Stimulated activated naive CD8-positive, alpha-beta T cell treated with anti-CD3 and anti-CD28 coated beads, Interleukin-15, amount 100 ng/mL, for 72 hours (primary cell): ENCODE data around the gene PCDH10.
"Not testable (repeated sequence)": the region's sequence is repeated elsewhere in the genome, so short reads cannot be mapped to it uniquely, and the experiment has no call there.

Source experiments
- ATAC-seq: fragments of 150-1000 bp; cut with Tn5 transposase; 2 replicates; pipeline ENCODE4 v1.10.0; 2021; ENCODE audit warnings: mild to moderate bottlenecking, moderate library complexity
- DNase-seq, 2 donors: peaks; one replicate each; pipeline ENCODE4 v3.0.0; 2021 to 2022
- H3K27ac Mint-ChIP-seq, 2 donors: one replicate each; pipeline ENCODE4 v1.8.0; 2022; ENCODE audit warnings: mild to moderate bottlenecking in 2 of 2, mixed read lengths in 2 of 2, moderate library complexity in 2 of 2
- H3K27me3 Mint-ChIP-seq: one replicate; pipeline ENCODE4 v1.8.0; 2022; ENCODE audit warnings: mixed read lengths
- H3K4me1 Mint-ChIP-seq: one replicate; pipeline ENCODE4 v1.8.0; 2022; ENCODE audit warnings: mild to moderate bottlenecking, mixed read lengths
- H3K4me3 Mint-ChIP-seq, 2 donors: one replicate each; pipeline ENCODE4 v1.8.0; 2022; ENCODE audit warnings: mild to moderate bottlenecking in 2 of 2, mixed read lengths in 2 of 2, moderate library complexity in 1 of 2
- H3K9me3 Mint-ChIP-seq, 2 donors: one replicate each; pipeline ENCODE4 v1.8.0; 2022; ENCODE audit warnings: mixed read lengths in 2 of 2

Gene PCDH10

DNA sequence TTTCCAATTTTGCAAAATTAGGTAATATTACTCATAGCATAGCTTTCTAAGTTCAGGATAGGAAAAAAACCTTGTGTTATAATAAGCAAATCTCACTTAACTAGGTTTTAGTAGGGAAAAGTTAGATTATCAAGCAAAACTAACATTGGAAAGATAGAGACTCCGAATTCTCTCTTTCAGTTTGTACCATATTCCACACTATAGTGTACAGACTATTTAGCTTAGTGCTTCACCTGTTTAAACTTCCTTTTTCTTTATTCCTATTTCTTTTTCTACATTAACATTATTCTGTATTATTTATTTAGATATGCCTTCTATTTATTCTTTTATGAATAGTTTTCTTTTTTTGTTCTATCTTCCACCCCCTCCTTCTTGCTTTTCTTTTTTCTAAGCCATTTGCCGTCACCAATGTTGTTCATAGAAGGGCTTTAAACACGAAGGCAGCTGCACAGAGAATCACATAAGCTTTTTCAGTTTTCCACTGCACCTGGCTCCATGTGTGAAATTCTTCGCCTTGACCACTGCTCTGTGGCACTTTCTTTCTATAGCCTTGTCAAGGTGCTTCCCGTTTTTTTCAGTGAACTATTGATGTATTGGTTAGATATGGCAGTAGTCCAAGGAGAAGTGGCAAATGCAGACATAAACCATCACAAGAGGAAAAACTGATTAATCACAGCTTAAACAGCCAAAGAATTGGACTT, 8.5 kb downstream of the PCDH10 start:
- Mint-ChIP-seq H3K4me3 (no peak overlapping the region), H3K4me1 (peaks cover 5% of the 10 kb centered on the region)

DNA sequence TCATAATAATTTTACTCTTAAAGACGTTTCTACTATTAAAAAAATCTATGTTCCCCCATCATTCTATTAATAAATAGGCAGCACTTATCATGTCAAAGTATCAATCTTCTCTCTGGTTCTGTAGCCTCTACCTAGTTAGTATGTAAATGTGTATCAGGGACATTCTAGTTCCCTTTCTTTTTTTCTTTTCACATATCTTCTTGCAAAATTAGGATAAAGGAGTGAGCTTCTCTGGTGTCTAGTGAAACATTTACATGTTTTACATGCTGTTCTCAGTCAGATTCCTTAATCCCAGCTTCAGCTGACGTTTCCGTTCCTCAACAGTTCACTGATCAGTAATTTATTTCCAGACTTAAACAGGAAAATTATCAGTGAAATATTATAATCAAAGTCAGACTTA, 11.8 kb downstream of the PCDH10 start:
- DNase-seq (no peak), ATAC-seq (no peak)
- H3K4me1 Mint-ChIP-seq, result no peaks in the 10 kb centered on the region
- no peak overlapping the region for H3K27ac Mint-ChIP-seq
- H3K27me3 Mint-ChIP-seq, result no peaks in the 10 kb centered on the region
- H3K9me3 Mint-ChIP-seq, result no peaks in the 10 kb centered on the region
- no peak overlapping the region for H3K4me3 Mint-ChIP-seq

More for the DNA sequence above, 8.5 kb downstream of the PCDH10 start:
- Mint-ChIP-seq H3K27me3 (peaks cover 13% of the 10 kb centered on the region), H3K9me3 (no peaks in the 10 kb centered on the region), H3K27ac (no peak overlapping the region)
- DNase-seq, result no peak
- no peak for ATAC-seq

DNA sequence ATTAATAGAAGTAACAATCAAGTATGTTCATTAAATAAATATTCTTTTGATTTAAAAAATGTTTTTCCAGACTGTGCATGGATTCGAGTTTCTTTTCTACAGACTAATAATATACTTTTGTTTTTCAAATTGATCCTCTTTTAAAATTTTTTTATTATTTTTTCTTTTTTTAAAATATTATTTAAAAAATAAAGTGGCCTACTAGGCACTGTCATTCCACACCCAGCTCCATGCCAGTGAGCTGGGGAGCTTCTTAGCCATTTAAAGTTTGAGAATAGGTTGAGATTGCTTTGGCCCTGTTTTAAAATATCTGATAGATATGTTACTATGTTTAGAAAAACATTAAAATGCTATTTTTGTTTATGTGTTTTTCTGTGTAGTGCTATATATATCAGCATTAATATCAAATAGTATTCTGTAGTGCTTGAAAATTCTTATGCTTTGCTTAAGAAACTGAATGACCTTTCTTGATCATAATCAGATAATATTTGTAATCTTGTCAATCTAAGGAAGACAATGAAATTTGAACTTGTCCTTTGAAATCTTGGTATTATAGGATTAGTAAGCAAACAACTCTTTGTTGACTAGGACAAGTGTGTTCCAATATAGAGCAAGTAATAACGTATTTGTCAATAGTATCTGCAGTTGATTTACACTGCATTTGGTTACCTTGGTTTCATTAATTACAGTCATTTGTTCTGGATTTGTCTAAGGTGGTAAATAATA, 12.6 kb downstream of the PCDH10 start:
- H3K27me3 Mint-ChIP-seq, result no peaks in the 10 kb centered on the region
- no peak for DNase-seq
- no peaks in the 10 kb centered on the region for H3K4me1 Mint-ChIP-seq
- no peak overlapping the region for H3K4me3 Mint-ChIP-seq
- H3K27ac Mint-ChIP-seq, result no peak overlapping the region
- ATAC-seq, result no peak
- H3K9me3 Mint-ChIP-seq, result no peaks in the 10 kb centered on the region

DNA sequence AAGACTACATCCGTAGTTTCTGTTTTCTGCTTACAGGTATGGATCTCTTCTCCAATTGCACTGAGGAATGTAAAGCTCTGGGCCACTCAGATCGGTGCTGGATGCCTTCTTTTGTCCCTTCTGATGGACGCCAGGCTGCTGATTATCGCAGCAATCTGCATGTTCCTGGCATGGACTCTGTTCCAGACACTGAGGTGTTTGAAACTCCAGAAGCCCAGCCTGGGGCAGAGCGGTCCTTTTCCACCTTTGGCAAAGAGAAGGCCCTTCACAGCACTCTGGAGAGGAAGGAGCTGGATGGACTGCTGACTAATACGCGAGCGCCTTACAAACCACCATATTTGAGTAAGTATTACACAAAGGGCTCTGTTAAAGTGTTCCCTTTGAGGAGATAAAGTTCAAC, 13.8 kb downstream of the PCDH10 start:
- Mint-ChIP-seq H3K27me3 (no peaks in the 10 kb centered on the region), H3K9me3 (no peaks in the 10 kb centered on the region), H3K4me1 (no peaks in the 10 kb centered on the region), H3K4me3 (no peak overlapping the region), H3K27ac (no peak overlapping the region)
- DNase-seq (no peak), ATAC-seq (no peak)

DNA sequence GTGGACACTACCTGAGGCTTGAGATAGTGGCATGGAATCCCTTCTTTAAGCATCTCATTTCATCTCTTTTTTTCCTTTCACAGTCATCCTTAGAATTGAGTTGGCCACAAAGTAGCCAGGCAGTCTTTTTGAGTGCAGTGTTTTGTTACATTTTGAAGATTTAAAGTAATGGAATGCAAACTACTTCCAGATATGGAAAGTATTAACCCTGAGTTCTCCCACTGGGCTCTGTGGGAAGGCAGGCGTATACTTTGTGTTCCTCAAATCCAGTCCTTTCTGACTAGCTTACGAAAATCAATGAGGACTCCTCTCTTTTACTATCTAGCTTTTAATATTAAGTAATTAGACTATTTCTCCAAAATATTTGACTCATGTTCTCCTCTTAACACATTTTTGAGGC, 29.9 kb downstream of the PCDH10 start:
- no peak overlapping the region for H3K4me3 Mint-ChIP-seq
- H3K9me3 Mint-ChIP-seq, result peaks cover 0 to 4% of the 10 kb centered on the region in 2 donors
- no peaks in the 10 kb centered on the region for H3K27me3 Mint-ChIP-seq
- ATAC-seq (no peak), DNase-seq (no peak)
- H3K4me1 Mint-ChIP-seq, result no peaks in the 10 kb centered on the region
- no peak overlapping the region for H3K27ac Mint-ChIP-seq

DNA sequence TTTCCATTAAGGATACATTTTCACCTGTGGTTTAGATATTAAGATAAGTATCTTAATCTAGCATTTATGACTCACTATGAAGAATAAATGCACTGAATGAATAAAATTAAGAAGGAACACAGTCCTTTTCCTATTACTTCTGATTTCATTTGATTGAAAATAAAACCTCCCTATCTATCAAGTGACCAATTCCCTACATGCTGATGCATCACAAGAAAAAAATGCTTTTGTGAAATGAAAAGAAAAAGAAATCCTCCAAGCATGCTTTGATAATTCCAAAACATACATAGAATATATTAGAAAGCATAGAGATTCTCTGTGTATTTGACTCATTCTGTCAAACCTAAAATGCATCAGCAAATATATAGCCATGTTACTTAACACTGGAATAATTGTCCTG, 37.1 kb downstream of the PCDH10 start:
- H3K27ac Mint-ChIP-seq, result no peak overlapping the region
- no peaks in the 10 kb centered on the region for H3K4me1 Mint-ChIP-seq
- no peak overlapping the region for H3K4me3 Mint-ChIP-seq
- no peak for DNase-seq
- no peaks in the 10 kb centered on the region for H3K9me3 Mint-ChIP-seq
- no peak for ATAC-seq
- H3K27me3 Mint-ChIP-seq, result no peaks in the 10 kb centered on the region

DNA sequence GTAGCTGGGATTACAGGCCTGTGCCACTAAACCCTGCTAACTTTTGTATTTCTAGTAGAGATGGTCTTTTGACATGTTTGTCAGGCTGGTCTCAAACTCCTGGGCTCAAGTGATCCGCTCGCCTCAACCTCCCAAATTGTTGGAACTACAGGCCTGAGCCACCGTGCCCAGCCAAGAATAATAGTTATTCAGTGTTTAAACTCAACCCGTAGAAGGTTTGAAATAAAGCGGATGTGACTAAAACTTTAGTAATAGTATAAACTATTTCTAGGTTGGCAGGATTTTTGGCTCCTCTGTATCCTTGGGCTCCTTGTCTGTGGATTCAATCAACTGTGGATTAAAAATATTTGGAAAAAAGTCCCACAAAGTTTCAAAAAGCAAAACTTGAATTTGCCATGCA, 37.8 kb downstream of the PCDH10 start:
- no peak overlapping the region for H3K27ac Mint-ChIP-seq
- H3K9me3 Mint-ChIP-seq, result no peaks in the 10 kb centered on the region
- no peaks in the 10 kb centered on the region for H3K27me3 Mint-ChIP-seq

DNA sequence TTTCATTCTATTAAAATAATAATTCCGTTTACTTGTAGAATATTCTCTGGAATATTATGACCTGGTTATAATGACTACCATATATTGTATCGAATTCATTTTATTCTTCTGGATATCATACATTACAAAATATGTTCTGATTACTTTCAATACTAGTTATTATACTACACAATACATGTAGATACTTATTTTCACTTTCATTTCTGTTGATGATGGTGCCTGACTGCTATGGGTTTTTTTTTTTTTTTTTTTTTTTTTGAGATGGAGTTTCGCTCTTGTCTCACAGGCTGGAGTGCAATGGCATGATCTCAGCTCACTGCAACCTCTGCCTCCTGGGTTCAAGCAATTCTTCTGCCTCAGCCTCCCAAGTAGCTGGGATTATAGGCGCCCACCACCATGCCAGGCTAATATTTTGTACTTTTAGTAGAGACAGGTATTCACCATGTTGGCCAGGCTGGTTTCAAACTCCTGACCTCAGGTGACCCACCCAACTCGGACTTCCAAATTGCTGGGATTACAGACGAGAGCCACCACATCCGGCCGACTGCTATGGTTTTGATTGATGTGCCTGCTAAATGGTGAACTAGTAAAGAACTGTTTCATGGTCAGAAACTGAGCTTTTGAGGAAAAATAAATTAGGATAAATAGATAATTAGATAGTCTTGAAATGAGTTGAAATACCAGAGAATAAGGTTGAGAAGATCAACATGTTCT, 39.5 kb downstream of the PCDH10 start:
- Mint-ChIP-seq H3K27ac (no peak overlapping the region), H3K27me3 (no peaks in the 10 kb centered on the region), H3K4me3 (no peak overlapping the region), H3K9me3 (no peaks in the 10 kb centered on the region), H3K4me1 (no peaks in the 10 kb centered on the region)
- DNase-seq (no peak), ATAC-seq (no peak)

More for the DNA sequence above, 37.8 kb downstream of the PCDH10 start:
- DNase-seq (no peak), ATAC-seq (no peak)
- no peak overlapping the region for H3K4me3 Mint-ChIP-seq
- H3K4me1 Mint-ChIP-seq, result no peaks in the 10 kb centered on the region

DNA sequence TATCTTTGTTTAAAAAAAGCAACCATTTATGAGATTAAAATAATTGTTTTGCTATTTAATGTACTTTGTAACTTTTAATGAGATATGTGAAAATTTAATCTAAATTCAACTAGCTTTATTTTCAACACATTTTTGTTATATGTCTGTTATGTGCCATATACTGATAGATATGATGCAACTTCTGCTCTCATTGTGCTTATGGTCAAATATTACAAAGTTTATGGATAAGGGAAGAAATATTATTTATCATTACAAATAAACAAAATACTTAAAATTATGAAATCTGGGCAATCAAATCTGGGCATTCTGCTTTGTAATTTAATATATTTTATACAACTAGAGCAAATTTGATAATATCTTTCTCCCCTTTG, 40.0 kb downstream of the PCDH10 start:
- ATAC-seq (no peak), DNase-seq (no peak)
- Mint-ChIP-seq H3K27ac (no peak overlapping the region), H3K4me1 (no peaks in the 10 kb centered on the region), H3K27me3 (no peaks in the 10 kb centered on the region), H3K9me3 (no peaks in the 10 kb centered on the region), H3K4me3 (no peak overlapping the region)

DNA sequence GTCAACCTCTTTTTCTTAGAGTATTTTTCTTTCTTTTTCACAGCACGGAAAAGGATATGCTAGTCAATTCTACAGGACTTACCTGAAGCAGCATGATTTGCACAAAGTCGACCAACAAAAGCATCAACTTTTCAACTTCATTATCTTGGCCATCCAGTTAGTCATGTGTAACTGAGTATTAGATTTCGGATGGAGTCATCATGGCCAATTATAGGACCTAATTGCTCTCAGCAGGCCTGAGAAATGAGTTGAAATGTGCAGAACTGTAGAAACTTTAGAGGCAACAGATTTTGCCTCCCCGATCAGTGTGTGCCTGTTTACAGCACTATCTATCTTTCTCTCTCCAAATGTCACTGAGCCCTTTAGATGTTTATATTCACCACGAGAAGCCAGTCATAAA, 41.0 kb downstream of the PCDH10 start:
- DNase-seq (no peak), ATAC-seq (no peak)
- no peak overlapping the region for H3K27ac Mint-ChIP-seq
- H3K9me3 Mint-ChIP-seq, result no peaks in the 10 kb centered on the region
- no peaks in the 10 kb centered on the region for H3K27me3 Mint-ChIP-seq
- H3K4me1 Mint-ChIP-seq, result no peaks in the 10 kb centered on the region
- no peak overlapping the region for H3K4me3 Mint-ChIP-seq

DNA sequence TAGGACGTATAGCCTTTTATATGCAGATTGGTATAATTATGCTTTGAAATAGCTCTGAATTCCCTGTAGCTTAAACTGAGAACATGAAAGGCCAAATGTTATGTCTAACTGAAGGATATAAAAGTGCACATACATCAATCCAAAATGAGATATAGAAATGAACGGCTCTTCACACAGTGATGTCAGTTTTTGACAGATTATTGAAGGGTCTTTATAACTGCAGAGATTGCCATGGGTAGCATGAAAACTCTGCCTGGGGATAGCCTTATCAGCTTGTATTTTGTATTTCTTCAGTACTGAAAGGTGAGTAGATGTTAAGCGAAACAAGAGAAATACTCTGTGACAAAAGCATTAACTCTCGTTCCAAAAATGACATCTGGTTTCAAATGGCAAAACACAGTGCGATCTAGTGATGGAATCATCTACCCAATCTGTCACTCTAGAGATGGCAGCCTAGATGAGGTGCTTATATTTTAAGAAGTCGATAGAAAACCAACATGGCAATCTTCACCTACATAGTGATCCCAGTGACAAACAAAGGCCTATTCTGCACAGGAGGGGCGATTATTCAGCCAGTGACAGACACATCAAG, 59.7 kb downstream of the PCDH10 start:
- no peaks in the 10 kb centered on the region for H3K27me3 Mint-ChIP-seq
- ATAC-seq (no peak), DNase-seq (no peak)
- H3K4me3 Mint-ChIP-seq, result no peak overlapping the region
- no peak overlapping the region for H3K27ac Mint-ChIP-seq
- H3K9me3 Mint-ChIP-seq, result peaks cover 7 to 13% of the 10 kb centered on the region in 2 donors
- no peaks in the 10 kb centered on the region for H3K4me1 Mint-ChIP-seq

DNA sequence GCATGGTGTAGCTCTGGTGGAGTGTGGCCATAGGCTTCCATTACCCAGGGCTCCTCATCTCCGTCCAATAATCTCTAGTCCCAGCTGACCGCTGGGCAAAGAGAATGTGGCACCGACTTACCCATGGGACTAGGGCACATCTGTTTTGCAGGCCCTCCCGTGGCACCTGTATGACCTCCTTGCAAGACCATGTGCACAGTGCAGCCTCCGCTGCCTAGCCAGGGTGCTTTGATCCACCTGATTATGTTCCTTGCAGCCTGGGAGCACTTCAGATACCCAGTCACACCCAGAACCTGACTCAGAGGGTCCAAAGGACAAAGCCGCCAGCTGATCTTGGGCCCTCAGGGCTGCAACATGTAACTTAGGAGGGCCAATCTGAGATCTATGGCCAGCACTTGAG, 84.8 kb downstream of the PCDH10 start:
- no peak overlapping the region for H3K4me3 Mint-ChIP-seq
- no peak for ATAC-seq
- H3K4me1 Mint-ChIP-seq, result no peaks in the 10 kb centered on the region
- no peak for DNase-seq
- no peak overlapping the region for H3K27ac Mint-ChIP-seq
- H3K9me3 Mint-ChIP-seq, result peaks cover 5 to 7% of the 10 kb centered on the region in 2 donors
- no peaks in the 10 kb centered on the region for H3K27me3 Mint-ChIP-seq

DNA sequence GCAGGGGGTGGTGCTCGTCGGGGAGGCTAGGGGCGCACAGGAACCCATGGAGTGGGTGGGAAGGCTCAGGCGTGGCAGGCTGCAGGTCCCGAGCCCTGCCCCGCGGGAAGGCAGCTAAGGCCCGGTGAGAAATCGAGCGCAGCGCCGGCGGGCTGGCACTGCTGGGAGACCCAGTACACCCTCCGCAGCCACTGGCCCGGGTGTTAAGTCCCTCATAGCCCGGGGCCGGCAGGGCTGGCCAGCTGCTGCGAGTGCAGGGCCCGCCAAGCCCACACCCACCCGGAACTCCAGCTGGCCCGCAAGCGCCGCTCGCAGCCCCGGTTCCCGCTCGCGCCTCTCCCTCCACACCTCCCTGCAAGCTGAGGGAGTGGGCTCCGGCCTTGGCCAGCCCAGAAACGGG, 91.4 kb downstream of the PCDH10 start:
- H3K4me3 Mint-ChIP-seq, H3K27ac Mint-ChIP-seq, H3K4me1 Mint-ChIP-seq, H3K27me3 Mint-ChIP-seq, H3K9me3 Mint-ChIP-seq, ATAC-seq, DNase-seq: not testable (repeated sequence)
